Measurements from ENCODE around the gene ANKLE2.
A peak's percentile ranks its signal among the peaks of the same experiment; 100 is the strongest.

Gene ANKLE2

GRCh38 chr12:132689227-132689626 lies 72.4 kb downstream of the ANKLE2 start:
- no peak for DNase-seq (ENCODE audit: low read depth in 2 of 2)

DNA sequence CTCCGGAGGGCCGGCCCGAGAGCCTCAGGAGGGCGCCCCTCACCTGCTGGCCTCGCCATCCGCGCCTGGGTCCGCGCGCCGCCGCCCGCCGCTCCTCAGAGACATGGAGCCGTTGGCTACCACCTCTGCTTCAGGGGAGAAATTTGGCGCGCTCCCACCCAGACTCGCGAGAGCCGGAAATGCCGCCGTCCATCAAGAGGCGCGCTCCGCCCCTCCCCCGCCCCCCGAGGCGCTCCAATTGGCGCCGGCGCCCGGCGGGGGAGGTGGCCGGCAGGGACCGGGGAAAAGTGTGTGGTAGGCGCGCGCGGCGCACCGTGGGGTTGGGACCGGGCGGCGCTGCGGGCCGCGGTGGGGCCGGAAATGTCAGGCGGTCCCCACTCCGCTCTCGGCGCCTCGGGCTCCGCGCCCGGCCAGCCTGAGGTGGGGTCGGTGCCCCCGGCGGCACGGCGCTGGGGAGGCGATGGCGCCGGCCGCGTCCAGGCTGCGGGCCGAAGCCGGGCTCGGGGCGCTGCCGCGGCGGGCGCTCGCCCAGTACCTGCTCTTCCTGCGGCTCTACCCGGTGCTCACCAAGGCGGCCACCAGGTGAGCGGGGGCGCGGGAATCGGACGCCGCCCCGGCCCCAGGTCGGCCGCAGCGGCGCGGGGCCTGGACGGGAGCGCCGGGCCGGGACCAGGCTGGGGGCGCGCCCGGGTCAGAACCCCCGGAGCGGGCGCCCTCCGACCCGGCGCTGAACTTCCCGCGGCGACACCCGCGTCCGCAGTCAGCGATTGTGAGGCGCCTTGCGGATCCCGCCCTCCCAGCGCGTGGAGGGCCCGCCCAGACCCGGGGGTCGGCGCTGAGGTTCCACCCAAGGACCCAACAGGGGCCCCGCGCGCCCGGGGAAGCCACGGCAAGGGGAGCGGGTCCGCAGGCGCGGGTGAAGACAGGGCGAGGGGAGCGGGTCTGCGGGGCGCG lies 74.1 kb downstream of the ANKLE2 start, which contains the start of the genes POLE and PXMP2:
POLE (minus strand) TSS at position 132 of the 954 bp plus-strand sequence; CDS start at position 105, 27 bp downstream.
PXMP2 (plus strand) TSS at position 377 of the 954 bp plus-strand sequence; CDS start at position 461, 84 bp downstream.
- peak; percentile 79 to 91 for DNase-seq (ENCODE audit: low read depth in 2 of 2)

DNA sequence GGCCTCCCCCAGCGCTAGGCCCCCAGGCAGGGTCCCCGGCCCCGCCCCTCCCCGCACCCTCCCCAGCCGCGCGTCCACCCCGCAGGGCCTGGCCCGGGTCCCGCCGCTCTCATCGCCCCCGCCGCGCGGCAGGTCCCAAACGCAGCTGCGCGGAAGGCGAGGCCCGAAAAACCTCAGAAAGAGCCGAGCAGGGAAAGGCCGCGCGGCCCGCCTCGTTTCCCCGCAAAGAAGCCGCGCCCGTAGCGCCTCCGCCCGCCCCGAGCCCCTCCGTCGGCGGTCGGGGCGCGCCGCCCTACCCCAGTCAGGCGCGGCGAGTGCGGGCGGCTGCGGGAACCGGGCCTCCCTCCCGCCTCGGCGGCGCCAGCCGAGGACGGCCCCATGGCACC lies 74.8 kb downstream of the ANKLE2 start:
- no peak for DNase-seq (ENCODE audit: low read depth in 2 of 2)

GRCh38 chr12:132685400-132685799 lies 76.2 kb downstream of the ANKLE2 start:
- DNase-seq (ENCODE audit: low read depth in 2 of 2), result no peak

DNA sequence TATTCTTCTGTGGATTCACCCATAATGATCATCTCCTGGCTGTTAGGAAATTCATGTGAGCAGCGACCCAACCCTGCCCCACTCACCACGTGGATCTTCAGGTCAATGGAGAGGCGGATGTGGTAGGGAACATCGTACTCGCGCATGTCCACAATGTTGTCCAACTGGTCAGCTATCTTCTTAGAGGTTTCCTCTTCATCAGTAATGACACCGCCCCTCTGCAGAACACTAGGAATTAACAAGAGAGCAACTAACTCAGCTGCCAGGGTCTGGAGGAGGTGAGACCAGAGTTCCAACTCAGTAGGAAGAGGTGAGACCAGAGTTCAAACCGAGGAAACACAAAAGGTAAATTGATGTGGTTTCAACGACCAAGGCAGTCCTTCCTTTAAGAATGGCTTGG lies 84.1 kb downstream of the ANKLE2 start:
- no peak for DNase-seq (ENCODE audit: low read depth in 2 of 2)

- DNase-seq (ENCODE audit: low read depth in 2 of 2), result no peak
Measured at GRCh38 chr12:132675757-132676432, 85.7 kb downstream of the ANKLE2 start.

All from stimulated activated CD8-positive, alpha-beta memory T cell treated with anti-CD3 and anti-CD28 coated beads, Interleukin-15, amount 100 ng/mL, for 4 hours (primary cell).